Neutrophil (primary cell): ENCODE data around the gene FAM185A.
"Not testable (repeated sequence)": the region's sequence is repeated elsewhere in the genome, so short reads cannot be mapped to it uniquely, and the experiment has no call there.

Experiments
- H3K27ac ChIP-seq: fragments of 200-600 bp; sonication (generic); 2 replicates; pipeline ENCODE4 v1.5.1; 2016; ENCODE audit warnings: mild to moderate bottlenecking, moderate library complexity
- H3K27me3 ChIP-seq: fragments of 200-600 bp; sonication (generic); 2 replicates; pipeline ENCODE4 v1.6.0; 2016; ENCODE audit warnings: mild to moderate bottlenecking
- H3K36me3 ChIP-seq: fragments of 200-600 bp; sonication (generic); 2 replicates; pipeline ENCODE4 v1.5.1; 2017
- H3K4me1 ChIP-seq, 2 experiments: fragments of 200-600 bp in 1 of 2; sonication (generic) in 1 of 2; 1 replicate in 1 of 2; 2 replicates in 1 of 2; pipeline versions ENCODE4 v1.5.1 to v1.6.1; 2013 to 2016; ENCODE audit warnings: low read depth in 1 of 2, low read length in 1 of 2, mild to moderate bottlenecking in 1 of 2, moderate library complexity in 1 of 2; ENCODE audit not compliant: control insufficient read depth in 1 of 2, insufficient read depth in 1 of 2
- H3K4me3 ChIP-seq, 2 experiments: fragments of 200-600 bp in 1 of 2; sonication (generic) in 1 of 2; 1 replicate in 1 of 2; 2 replicates in 1 of 2; pipeline ENCODE4 v1.5.1; 2013 to 2016; ENCODE audit warnings: low read depth in 1 of 2, low read length in 1 of 2, mild to moderate bottlenecking in 1 of 2, moderate library complexity in 1 of 2
- H3K9me3 ChIP-seq: fragments of 200-600 bp; sonication (generic); 2 replicates; pipeline ENCODE4 v1.5.1; 2016
- CTCF ChIP-seq: fragments of 200-600 bp; sonication (generic); IDR thresholded peaks from 2 replicates; pipeline ENCODE4 v1.5.1; 2016; ENCODE audit warnings: antibody characterized with exemption

FAM185A gene

GRCh38 chr7:102794567-102794966 is 45.8 kb downstream of the FAM185A start:
- H3K27ac ChIP-seq, H3K36me3 ChIP-seq, H3K4me1 ChIP-seq, H3K9me3 ChIP-seq, H3K27me3 ChIP-seq, H3K4me3 ChIP-seq: not testable (repeated sequence)

GRCh38 chr7:102795987-102796595 is 47.3 kb downstream of the FAM185A start:
- H3K27ac ChIP-seq, H3K4me3 ChIP-seq, H3K36me3 ChIP-seq, H3K4me1 ChIP-seq, H3K27me3 ChIP-seq, H3K9me3 ChIP-seq: not testable (repeated sequence)

GRCh38 chr7:102806613-102807012 is 57.8 kb downstream of the FAM185A start:
- no peak overlapping the region for H3K4me3 ChIP-seq
- H3K4me1 ChIP-seq = no peaks in the 10 kb centered on the region
- no peak for TF ChIP-seq CTCF
- no peak overlapping the region for H3K27ac ChIP-seq
- no peaks in the 10 kb centered on the region for H3K9me3 ChIP-seq
- no peaks in the 10 kb centered on the region for H3K27me3 ChIP-seq
- peaks cover 11% of the 10 kb centered on the region for H3K36me3 ChIP-seq

- H3K4me1 ChIP-seq = peaks cover 0 to 4% of the 10 kb centered on the region in 2 experiments
- TF ChIP-seq CTCF = no peak
- H3K9me3 ChIP-seq = no peaks in the 10 kb centered on the region
- H3K36me3 ChIP-seq = peaks cover 11% of the 10 kb centered on the region
- H3K27ac ChIP-seq = no peak overlapping the region
- no peaks in the 10 kb centered on the region for H3K27me3 ChIP-seq
- H3K4me3 ChIP-seq = no peak overlapping the region
These were observed 62.1 kb downstream of the FAM185A start for GRCh38 chr7:102810916-102811315.

GRCh38 chr7:102811942-102812678 is 63.3 kb downstream of the FAM185A start:
- no peak overlapping the region for H3K27ac ChIP-seq
- no peak overlapping the region for H3K4me3 ChIP-seq
- H3K36me3 ChIP-seq = peaks cover 11% of the 10 kb centered on the region
- no peaks in the 10 kb centered on the region for H3K27me3 ChIP-seq
- H3K9me3 ChIP-seq = no peaks in the 10 kb centered on the region
- no peak for TF ChIP-seq CTCF
- peaks cover 0 to 4% of the 10 kb centered on the region in 2 experiments for H3K4me1 ChIP-seq

GRCh38 chr7:102813191-102814024 is 64.6 kb downstream of the FAM185A start:
- TF ChIP-seq CTCF = no peak
- H3K36me3 ChIP-seq = peaks cover 11% of the 10 kb centered on the region
- H3K27me3 ChIP-seq = no peaks in the 10 kb centered on the region
- H3K27ac ChIP-seq = no peak overlapping the region
- no peaks in the 10 kb centered on the region for H3K9me3 ChIP-seq
- H3K4me1 ChIP-seq = peaks cover 0 to 4% of the 10 kb centered on the region in 2 experiments
- no peak overlapping the region for H3K4me3 ChIP-seq
